ENCODE data around the gene ANKRD17. TPM values are rescaled to one million over a fixed set of nuclear protein-coding genes. Genes with fewer than 3 reads are reported as not detected.

ANKRD17 gene
- total RNA-seq, 1 donor from 2014 or later: 67.3 TPM

GRCh38 chr4:73194064-73194463, 64.5 kb downstream of the ANKRD17 start:
- H3K36me3 Mint-ChIP-seq: peaks cover 19% of the 10 kb centered on the region
- Histone ChIP-seq H4K20me1 (ENCODE audit: low read depth) (peaks cover 17% of the 10 kb centered on the region), H3K27me3 (no peaks in the 10 kb centered on the region), H3K4me3 (no peak overlapping the region), H3K79me2 (ENCODE audit: low read depth) (peaks cover 100% of the 10 kb centered on the region), H3K27ac (no peak overlapping the region), H3F3A (ENCODE audit: low read depth) (no peaks in the 10 kb centered on the region), H2AFZ (replicated peaks) (no peak overlapping the region), H3K36me3 (peaks cover 7% of the 10 kb centered on the region), H3K4me1 (peaks cover 7% of the 10 kb centered on the region), H3K9ac (no peak overlapping the region), H3K9me3 (ENCODE audit: low read depth) (no peaks in the 10 kb centered on the region), H3K4me2 (no peak overlapping the region)
- H3K27me3 Mint-ChIP-seq (ENCODE audit: insufficient read depth, low read depth): no peaks in the 10 kb centered on the region
- peaks cover 5% of the 10 kb centered on the region for H3K9me3 Mint-ChIP-seq
- DNase-seq (ENCODE audit: low spot score): no peak
- no peak for TF ChIP-seq EZH2phosphoT487 (IDR thresholded peaks at IDR 0.05)
- TF ChIP-seq EZH2 (IDR thresholded peaks at IDR 0.05): no peak
- TF ChIP-seq CTCF (IDR thresholded peaks at IDR 0.05): no peak
- H3K4me1 Mint-ChIP-seq: no peaks in the 10 kb centered on the region
- H3K4me3 Mint-ChIP-seq: no peak overlapping the region
- no peak overlapping the region for H3K27ac Mint-ChIP-seq

GRCh38 chr4:73193659-73194058, 64.9 kb downstream of the ANKRD17 start:
- Histone ChIP-seq H3K9me3 (ENCODE audit: low read depth) (no peaks in the 10 kb centered on the region), H3K79me2 (ENCODE audit: low read depth) (peaks cover 100% of the 10 kb centered on the region), H3K27ac (no peak overlapping the region), H3F3A (ENCODE audit: low read depth) (no peaks in the 10 kb centered on the region), H3K27me3 (no peaks in the 10 kb centered on the region), H3K9ac (no peak overlapping the region), H3K4me2 (no peak overlapping the region), H2AFZ (replicated peaks) (no peak overlapping the region), H3K36me3 (peaks cover 7% of the 10 kb centered on the region), H3K4me3 (no peak overlapping the region), H3K4me1 (peaks cover 3% of the 10 kb centered on the region), H4K20me1 (ENCODE audit: low read depth) (peaks cover 13% of the 10 kb centered on the region)
- Mint-ChIP-seq H3K4me1 (no peaks in the 10 kb centered on the region), H3K36me3 (peaks cover 22% of the 10 kb centered on the region), H3K9me3 (peaks cover 9% of the 10 kb centered on the region), H3K27me3 (ENCODE audit: insufficient read depth, low read depth) (no peaks in the 10 kb centered on the region), H3K27ac (no peak overlapping the region), H3K4me3 (no peak overlapping the region)
- no peak for DNase-seq (ENCODE audit: low spot score)
- TF ChIP-seq CTCF (IDR thresholded peaks at IDR 0.05): no peak
- TF ChIP-seq EZH2phosphoT487 (IDR thresholded peaks at IDR 0.05): no peak
- TF ChIP-seq EZH2 (IDR thresholded peaks at IDR 0.05): no peak

GRCh38 chr4:73193155-73193554, 65.4 kb downstream of the ANKRD17 start:
- Histone ChIP-seq H3K9me3 (ENCODE audit: low read depth) (no peaks in the 10 kb centered on the region), H3K79me2 (ENCODE audit: low read depth) (peaks cover 100% of the 10 kb centered on the region), H3K4me1 (no peaks in the 10 kb centered on the region), H3K27me3 (no peaks in the 10 kb centered on the region), H3K27ac (no peak overlapping the region), H3F3A (ENCODE audit: low read depth) (no peaks in the 10 kb centered on the region), H2AFZ (replicated peaks) (no peak overlapping the region), H3K4me3 (no peak overlapping the region), H3K4me2 (no peak overlapping the region), H3K9ac (no peak overlapping the region), H3K36me3 (peaks cover 7% of the 10 kb centered on the region), H4K20me1 (ENCODE audit: low read depth) (peaks cover 8% of the 10 kb centered on the region)
- Mint-ChIP-seq H3K4me3 (no peak overlapping the region), H3K36me3 (peaks cover 23% of the 10 kb centered on the region), H3K27me3 (ENCODE audit: insufficient read depth, low read depth) (no peaks in the 10 kb centered on the region), H3K4me1 (no peaks in the 10 kb centered on the region), H3K9me3 (peaks cover 11% of the 10 kb centered on the region), H3K27ac (no peak overlapping the region)
- no peak for DNase-seq (ENCODE audit: low spot score)
- no peak for TF ChIP-seq CTCF (IDR thresholded peaks at IDR 0.05)
- TF ChIP-seq EZH2 (IDR thresholded peaks at IDR 0.05): no peak
- TF ChIP-seq EZH2phosphoT487 (IDR thresholded peaks at IDR 0.05): no peak

Data from neural progenitor cell (in vitro differentiated cells).